Chondrocyte (in vitro differentiated cells): ENCODE data around the gene KIF2A. TPM values are rescaled to one million over a fixed set of nuclear protein-coding genes. Genes with fewer than 3 reads are reported as not detected.
A peak's percentile ranks its signal among the peaks of the same experiment; 100 is the strongest.

Source experiments
- DNase-seq: peaks from one replicate; pipeline ENCODE4 v3.0.0; 2021; ENCODE audit warnings: mixed read lengths, low spot score
- H3K27ac Mint-ChIP-seq: one replicate; pipeline ENCODE4 v1.8.0; 2021; ENCODE audit warnings: mild to moderate bottlenecking, moderate library complexity, mixed read lengths; ENCODE audit not compliant: unreplicated experiment
- H3K27me3 Mint-ChIP-seq: 2 replicates; pipeline ENCODE4 v1.8.0; 2021; ENCODE audit warnings: low read depth, mixed read lengths
- H3K36me3 Mint-ChIP-seq: 2 replicates; pipeline ENCODE4 v1.8.0; 2021; ENCODE audit warnings: low read depth, mixed read lengths
- H3K4me1 Mint-ChIP-seq: 2 replicates; pipeline ENCODE4 v1.8.0; 2021; ENCODE audit warnings: low read depth, mild to moderate bottlenecking, mixed read lengths
- H3K4me3 Mint-ChIP-seq: one replicate; pipeline ENCODE4 v1.8.0; 2021; ENCODE audit warnings: mild to moderate bottlenecking, moderate library complexity, mixed read lengths; ENCODE audit not compliant: unreplicated experiment
- H3K9me3 Mint-ChIP-seq: 2 replicates; pipeline ENCODE4 v1.8.0; 2021; ENCODE audit warnings: low read depth, mixed read lengths
- CTCF ChIP-seq: fragments of 200-600 bp; sonication (generic); IDR thresholded peaks from 2 replicates; pipeline ENCODE4 v1.5.0; 2021; ENCODE audit warnings: antibody characterized with exemption, mild to moderate bottlenecking, moderate library complexity
- total RNA-seq: library from RNA; stranded (reverse); gene quantifications from 3 replicates; pipeline ENCODE4 v1.2.1, GENCODE V29; 2021

The KIF2A gene
- total RNA-seq, 1 donor from 2014 or later: 37.7 TPM

GRCh38 chr5:62312674-62313073 is 6.7 kb downstream of the KIF2A start:
- no peaks in the 10 kb centered on the region for H3K9me3 Mint-ChIP-seq
- no peaks in the 10 kb centered on the region for H3K36me3 Mint-ChIP-seq
- H3K27me3 Mint-ChIP-seq: no peaks in the 10 kb centered on the region
- no peak overlapping the region for H3K27ac Mint-ChIP-seq
- no peak overlapping the region for H3K4me3 Mint-ChIP-seq
- DNase-seq: no peak
- no peak for TF ChIP-seq CTCF
- peaks cover 57% of the 10 kb centered on the region for H3K4me1 Mint-ChIP-seq

GRCh38 chr5:62314213-62314830 is 8.3 kb downstream of the KIF2A start:
- no peak for DNase-seq
- Mint-ChIP-seq H3K4me1 (peaks cover 43% of the 10 kb centered on the region), H3K9me3 (no peaks in the 10 kb centered on the region), H3K27me3 (no peaks in the 10 kb centered on the region), H3K36me3 (no peaks in the 10 kb centered on the region), H3K4me3 (no peak overlapping the region), H3K27ac (no peak overlapping the region)
- no peak for TF ChIP-seq CTCF

GRCh38 chr5:62315376-62316175 is 9.6 kb downstream of the KIF2A start:
- no peak for DNase-seq
- peaks cover 37% of the 10 kb centered on the region for H3K4me1 Mint-ChIP-seq
- no peak for TF ChIP-seq CTCF
- peak overlapping the region; percentile 77 for H3K27ac Mint-ChIP-seq
- H3K36me3 Mint-ChIP-seq: no peaks in the 10 kb centered on the region
- H3K9me3 Mint-ChIP-seq: no peaks in the 10 kb centered on the region
- no peak overlapping the region for H3K4me3 Mint-ChIP-seq
- no peaks in the 10 kb centered on the region for H3K27me3 Mint-ChIP-seq

- no peaks in the 10 kb centered on the region for H3K9me3 Mint-ChIP-seq
- H3K4me1 Mint-ChIP-seq: peaks cover 33% of the 10 kb centered on the region
- TF ChIP-seq CTCF: no peak
- DNase-seq: no peak
- no peaks in the 10 kb centered on the region for H3K27me3 Mint-ChIP-seq
- H3K4me3 Mint-ChIP-seq: no peak overlapping the region
- H3K27ac Mint-ChIP-seq: no peak overlapping the region
- H3K36me3 Mint-ChIP-seq: no peaks in the 10 kb centered on the region
These were observed 10.1 kb downstream of the KIF2A start for GRCh38 chr5:62316176-62316502.

GRCh38 chr5:62317810-62318209 is 11.8 kb downstream of the KIF2A start:
- H3K27me3 Mint-ChIP-seq: no peaks in the 10 kb centered on the region
- H3K4me3 Mint-ChIP-seq: no peak overlapping the region
- no peaks in the 10 kb centered on the region for H3K9me3 Mint-ChIP-seq
- peaks cover 22% of the 10 kb centered on the region for H3K4me1 Mint-ChIP-seq
- peaks cover 1% of the 10 kb centered on the region for H3K36me3 Mint-ChIP-seq
- no peak overlapping the region for H3K27ac Mint-ChIP-seq
- no peak for DNase-seq
- no peak for TF ChIP-seq CTCF
